ENCODE measurements around the gene ABCB10.

DNA sequence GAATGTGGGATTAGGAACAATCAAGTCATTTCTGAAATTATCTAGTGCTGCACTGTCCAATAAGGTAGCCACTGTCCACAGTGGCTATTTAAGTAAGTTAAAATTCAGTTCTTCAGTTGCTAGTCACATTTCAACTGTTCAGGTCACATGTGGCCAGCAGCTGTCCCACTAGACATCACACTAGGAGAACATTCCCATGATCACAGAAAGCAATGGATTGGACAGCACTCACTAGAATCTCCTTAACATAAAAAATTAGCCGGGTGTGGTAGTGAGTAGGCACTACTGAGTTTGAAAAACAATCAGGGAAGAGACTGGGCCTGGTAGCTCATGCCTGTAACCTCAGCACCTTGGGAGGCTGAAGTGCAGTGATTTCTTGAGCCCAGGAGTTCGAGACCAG, 84.0 kb downstream of the ABCB10 start:
- TF ChIP-seq CEBPB (IDR thresholded peaks at IDR 0.05) (no peak), TEAD4 (IDR thresholded peaks at IDR 0.05) (no peak)
